ENCODE measurements around the gene LGR4.
"Not testable (repeated sequence)": the region's sequence is repeated elsewhere in the genome, so short reads cannot be mapped to it uniquely, and the experiment has no call there.

Gene LGR4, protein sequence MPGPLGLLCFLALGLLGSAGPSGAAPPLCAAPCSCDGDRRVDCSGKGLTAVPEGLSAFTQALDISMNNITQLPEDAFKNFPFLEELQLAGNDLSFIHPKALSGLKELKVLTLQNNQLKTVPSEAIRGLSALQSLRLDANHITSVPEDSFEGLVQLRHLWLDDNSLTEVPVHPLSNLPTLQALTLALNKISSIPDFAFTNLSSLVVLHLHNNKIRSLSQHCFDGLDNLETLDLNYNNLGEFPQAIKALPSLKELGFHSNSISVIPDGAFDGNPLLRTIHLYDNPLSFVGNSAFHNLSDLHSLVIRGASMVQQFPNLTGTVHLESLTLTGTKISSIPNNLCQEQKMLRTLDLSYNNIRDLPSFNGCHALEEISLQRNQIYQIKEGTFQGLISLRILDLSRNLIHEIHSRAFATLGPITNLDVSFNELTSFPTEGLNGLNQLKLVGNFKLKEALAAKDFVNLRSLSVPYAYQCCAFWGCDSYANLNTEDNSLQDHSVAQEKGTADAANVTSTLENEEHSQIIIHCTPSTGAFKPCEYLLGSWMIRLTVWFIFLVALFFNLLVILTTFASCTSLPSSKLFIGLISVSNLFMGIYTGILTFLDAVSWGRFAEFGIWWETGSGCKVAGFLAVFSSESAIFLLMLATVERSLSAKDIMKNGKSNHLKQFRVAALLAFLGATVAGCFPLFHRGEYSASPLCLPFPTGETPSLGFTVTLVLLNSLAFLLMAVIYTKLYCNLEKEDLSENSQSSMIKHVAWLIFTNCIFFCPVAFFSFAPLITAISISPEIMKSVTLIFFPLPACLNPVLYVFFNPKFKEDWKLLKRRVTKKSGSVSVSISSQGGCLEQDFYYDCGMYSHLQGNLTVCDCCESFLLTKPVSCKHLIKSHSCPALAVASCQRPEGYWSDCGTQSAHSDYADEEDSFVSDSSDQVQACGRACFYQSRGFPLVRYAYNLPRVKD

GRCh38 chr11:27472398-27473016, at the start of gene LGR4:
Gene LGR4 (minus strand): TSS chr11:27472790. CDS start chr11:27472302, 488 bp downstream.
- peak; percentile 87 for DNase-seq

GRCh38 chr11:27520226-27520625, 47.6 kb upstream of the LGR4 start:
- DNase-seq = no peak

DNA sequence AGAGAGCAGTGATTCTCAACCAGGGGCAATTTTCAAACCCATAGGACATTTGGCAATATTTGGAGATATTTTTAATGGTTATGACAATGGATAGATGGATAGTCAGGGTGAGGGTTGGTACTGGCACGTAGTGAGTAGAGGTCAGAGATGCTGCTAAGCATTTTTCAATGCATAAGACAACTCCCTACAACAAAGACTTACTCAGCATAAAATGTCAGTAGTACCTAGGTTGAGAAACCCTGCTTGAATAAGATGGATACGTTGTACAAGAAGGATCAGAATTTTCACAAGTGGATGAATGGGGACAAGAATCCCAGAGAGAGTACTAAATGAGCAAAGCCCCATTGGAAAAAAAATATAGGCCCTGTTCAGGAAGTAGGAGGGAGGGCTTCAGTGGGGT, 45.9 kb upstream of the LGR4 start:
- no peak for DNase-seq

GRCh38 chr11:27517490-27517889, 44.9 kb upstream of the LGR4 start:
- DNase-seq = not testable (repeated sequence)

DNA sequence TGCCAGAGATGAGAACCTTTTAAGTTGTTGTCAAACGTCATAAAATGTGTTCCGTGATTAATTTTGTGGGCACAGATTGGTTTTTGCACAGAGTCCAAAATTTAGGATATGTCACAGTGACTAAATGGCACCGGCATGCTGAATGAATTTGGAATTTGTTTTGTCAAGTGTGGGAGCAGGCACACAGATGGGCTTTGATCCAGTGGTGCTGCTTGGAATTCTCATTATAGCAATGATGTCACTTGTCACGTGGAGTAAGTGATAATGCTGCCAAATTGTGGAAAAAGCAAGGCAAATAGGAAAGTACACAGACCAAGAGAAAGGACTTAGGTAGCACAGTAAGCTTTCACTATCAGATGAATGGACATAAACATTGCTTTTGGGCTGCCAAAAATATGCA, 42.0 kb upstream of the LGR4 start:
- DNase-seq = no peak

DNA sequence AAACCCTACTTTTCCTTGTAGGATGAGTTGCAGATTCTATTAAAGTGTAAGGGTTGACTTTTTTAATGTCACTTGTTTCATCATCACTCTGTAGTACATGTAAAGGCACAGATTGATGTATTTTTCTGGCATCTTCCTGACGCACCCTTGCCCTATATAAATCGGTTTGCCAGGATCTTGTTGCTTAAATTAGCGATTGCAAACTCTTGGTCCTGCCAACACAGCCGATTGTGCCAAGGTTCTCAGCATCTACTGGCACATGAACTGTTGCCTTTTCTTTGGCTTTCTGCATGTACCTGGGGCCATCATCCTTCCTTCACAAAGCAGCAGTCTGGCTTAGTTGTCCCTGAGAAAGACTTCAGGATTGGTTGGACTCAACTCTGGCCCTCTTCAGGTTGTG, 41.5 kb upstream of the LGR4 start:
- DNase-seq = no peak

DNA sequence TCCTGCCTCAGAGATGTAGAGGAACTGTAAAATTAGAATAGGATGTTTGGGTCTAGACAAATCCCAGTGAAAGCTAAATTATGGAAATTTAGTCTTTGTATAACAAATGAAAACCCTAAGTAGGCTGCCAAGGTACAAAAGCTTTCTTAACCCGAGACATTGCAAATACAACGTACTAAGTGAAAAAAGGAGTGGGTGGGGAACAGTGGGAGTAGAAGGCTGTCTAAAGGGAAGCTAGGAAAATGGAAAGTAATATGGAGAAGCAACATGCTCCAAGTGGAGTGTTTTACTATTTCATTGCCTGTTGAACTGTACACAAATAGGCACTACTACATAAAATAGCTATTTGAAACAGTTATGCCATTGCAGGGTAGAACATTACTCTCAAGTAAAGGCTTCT, 40.8 kb upstream of the LGR4 start:
- DNase-seq = no peak

DNA sequence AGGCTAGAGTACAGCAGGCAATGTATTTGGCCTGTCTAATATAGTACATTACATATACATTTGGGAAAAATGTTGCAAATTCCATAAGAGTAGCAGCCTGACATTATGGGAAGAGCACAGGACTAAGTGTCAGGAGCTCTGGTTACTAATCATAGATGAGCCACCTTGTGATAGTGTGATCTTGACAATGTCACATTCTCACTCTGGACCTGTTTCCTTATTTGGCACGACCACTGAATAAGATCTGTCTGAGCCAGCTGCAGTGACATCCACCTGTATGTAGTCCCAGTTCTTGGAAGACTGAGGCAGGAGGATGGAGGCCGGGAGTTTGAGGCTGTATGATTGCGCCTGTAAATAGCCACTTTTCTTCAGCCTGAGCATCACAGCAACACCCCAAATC, 39.6 kb upstream of the LGR4 start:
- DNase-seq = no peak

- no peak for DNase-seq
These were observed 37.3 kb upstream of the LGR4 start for GRCh38 chr11:27509908-27510307.

- no peak for DNase-seq
These were observed 35.1 kb upstream of the LGR4 start for GRCh38 chr11:27507557-27508322.

- DNase-seq = peak; percentile 86
These were observed 33.9 kb upstream of the LGR4 start, which contains the start of gene LIN7C for GRCh38 chr11:27506200-27507182. Gene LIN7C (minus strand): TSS chr11:27506769. CDS start chr11:27506752, 17 bp downstream.

DNA sequence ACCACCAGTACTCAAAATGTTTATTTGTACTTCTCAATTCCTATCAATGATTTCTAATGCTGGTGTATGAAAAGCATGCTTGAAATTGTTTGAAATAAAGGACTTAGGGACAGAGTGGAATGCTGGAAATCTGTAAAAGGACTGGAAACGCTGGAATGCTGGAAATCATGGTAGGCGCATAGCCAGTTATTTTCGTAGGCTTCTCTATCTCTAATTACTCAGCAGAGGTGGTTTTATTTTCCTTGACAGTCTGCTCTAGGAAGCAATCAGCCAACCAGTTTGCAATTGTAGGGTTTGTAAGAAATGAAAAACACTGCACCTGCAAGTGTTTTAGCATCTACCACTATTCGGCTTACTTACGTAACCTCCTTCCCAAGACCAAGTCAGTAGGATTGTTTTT, 33.2 kb upstream of the LGR4 start:
- no peak for DNase-seq

DNA sequence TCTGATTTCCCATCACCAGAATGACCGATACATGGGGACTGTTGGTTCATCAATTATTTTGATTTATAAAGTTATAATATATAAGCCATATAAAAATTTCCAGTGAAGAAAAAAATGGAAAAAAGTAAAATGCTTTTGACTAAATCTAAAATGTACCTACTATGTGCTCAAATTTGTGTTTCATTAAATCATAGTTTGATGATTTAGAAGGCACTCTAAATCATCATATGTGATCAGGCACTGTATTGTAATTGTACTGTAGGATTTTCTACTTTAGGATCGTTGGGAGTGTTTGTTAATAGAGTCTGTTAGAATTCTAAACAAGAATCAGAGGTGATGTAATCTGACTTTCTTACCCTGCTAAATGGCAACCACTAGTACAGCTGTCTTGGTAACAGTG, 31.6 kb upstream of the LGR4 start:
- no peak for DNase-seq

- DNase-seq = no peak
These were observed 28.5 kb upstream of the LGR4 start for GRCh38 chr11:27501100-27501499.

DNA sequence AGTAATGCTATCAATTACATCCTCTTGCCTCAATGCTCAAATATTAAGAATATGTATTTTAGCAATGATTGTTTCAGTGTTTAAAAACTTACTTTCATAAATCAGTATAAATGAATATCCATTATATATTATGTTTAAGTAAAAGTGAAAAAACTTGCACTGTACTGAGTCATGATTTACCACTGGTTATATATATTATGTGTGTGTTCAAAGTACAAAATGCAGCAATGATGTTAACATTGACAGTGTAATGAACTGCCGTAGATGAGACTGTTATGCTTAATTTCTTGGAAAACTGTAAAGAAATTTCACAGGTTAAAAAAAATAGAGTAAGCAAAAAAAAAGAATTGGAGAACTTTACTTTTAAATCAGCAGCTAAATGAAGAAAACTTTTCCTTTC, 25.3 kb upstream of the LGR4 start:
- no peak for DNase-seq

DNA sequence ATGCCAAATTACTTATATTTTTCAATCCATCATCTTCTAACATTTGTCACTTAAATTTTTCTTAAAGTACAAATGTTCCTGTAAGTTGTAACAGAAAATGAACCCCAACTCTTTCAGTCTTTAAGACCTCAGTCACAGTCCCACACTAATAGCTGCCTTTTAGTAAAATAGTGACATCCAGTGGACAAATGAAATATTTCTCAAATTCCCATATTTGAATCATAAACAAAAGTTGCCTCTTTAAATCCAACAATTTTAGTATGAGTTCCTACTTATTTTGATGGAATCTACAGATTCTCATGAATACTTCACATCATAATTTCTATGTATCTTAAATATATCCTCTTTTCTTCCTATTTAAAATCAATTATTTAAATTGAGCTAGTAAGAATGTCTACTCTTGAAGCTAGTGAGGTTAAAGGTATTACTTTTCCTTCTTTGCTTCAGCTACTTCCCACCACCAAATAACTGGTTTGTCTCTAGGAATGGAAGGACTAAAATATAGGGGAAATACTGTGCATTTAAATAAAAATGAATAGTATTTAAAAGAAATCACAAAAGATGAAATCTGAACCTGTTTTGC, 24.8 kb upstream of the LGR4 start:
- no peak for DNase-seq

GRCh38 chr11:27496461-27496860, 23.9 kb upstream of the LGR4 start:
- no peak for DNase-seq

- DNase-seq = no peak
These were observed 23.2 kb upstream of the LGR4 start for GRCh38 chr11:27495710-27496300.

DNA sequence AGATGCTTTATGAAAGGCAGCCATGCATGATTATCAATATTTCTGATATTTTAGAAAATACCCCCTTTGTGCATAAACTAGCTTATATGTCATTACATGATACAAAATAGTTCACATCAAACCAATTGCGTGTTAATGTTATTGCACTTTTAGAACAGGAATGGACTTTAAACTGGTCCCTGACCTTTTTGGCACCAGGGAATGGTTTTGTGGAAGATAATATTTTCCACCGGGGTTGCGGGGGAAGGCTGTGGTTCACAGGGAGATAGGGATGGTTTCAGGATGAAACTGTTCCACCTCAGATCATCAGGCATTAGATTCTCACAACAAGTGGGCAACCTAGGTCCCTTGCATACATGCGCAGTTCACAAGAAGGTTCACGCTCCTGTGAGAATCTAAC, 16.5 kb upstream of the LGR4 start:
- DNase-seq = no peak

GRCh38 chr11:27487706-27488105, 15.1 kb upstream of the LGR4 start:
- no peak for DNase-seq

All from NCI-H2107 (cell line).